ENCODE measurements around the gene SLC12A8. TPM values are rescaled to one million over a fixed set of nuclear protein-coding genes. Genes with fewer than 3 reads are reported as not detected.

SLC12A8 gene
- total RNA-seq, 1 donor from 2014 or later = 3.0 TPM

GRCh38 chr3:125240496-125240895, 27.9 kb upstream of the SLC12A8 start:
- no peaks in the 10 kb centered on the region for H3K27me3 Mint-ChIP-seq (ENCODE audit: unreplicated experiment)
- H3K27ac Mint-ChIP-seq (ENCODE audit: unreplicated experiment) = no peak overlapping the region
- H3K4me1 Mint-ChIP-seq (ENCODE audit: unreplicated experiment) = peaks cover 3% of the 10 kb centered on the region
- no peak for TF ChIP-seq CTCF (IDR thresholded peaks at IDR 0.05)
- H3K9me3 Mint-ChIP-seq (ENCODE audit: unreplicated experiment) = peaks cover 3% of the 10 kb centered on the region
- no peak for DNase-seq (ENCODE audit: extremely low spot score, unreplicated experiment)
- no peak overlapping the region for H3K4me3 Mint-ChIP-seq (ENCODE audit: unreplicated experiment)
- H3K36me3 Mint-ChIP-seq (ENCODE audit: unreplicated experiment) = peaks cover 25% of the 10 kb centered on the region

- no peaks in the 10 kb centered on the region for H3K27me3 Mint-ChIP-seq (ENCODE audit: unreplicated experiment)
- no peak overlapping the region for H3K27ac Mint-ChIP-seq (ENCODE audit: unreplicated experiment)
- no peaks in the 10 kb centered on the region for H3K9me3 Mint-ChIP-seq (ENCODE audit: unreplicated experiment)
- H3K4me3 Mint-ChIP-seq (ENCODE audit: unreplicated experiment) = no peak overlapping the region
- peaks cover 20% of the 10 kb centered on the region for H3K36me3 Mint-ChIP-seq (ENCODE audit: unreplicated experiment)
- no peak for DNase-seq (ENCODE audit: extremely low spot score, unreplicated experiment)
- peaks cover 3% of the 10 kb centered on the region for H3K4me1 Mint-ChIP-seq (ENCODE audit: unreplicated experiment)
- TF ChIP-seq CTCF (IDR thresholded peaks at IDR 0.05) = no peak
These were observed 26.7 kb upstream of the SLC12A8 start for GRCh38 chr3:125239266-125239665.

GRCh38 chr3:125238759-125239158, 26.2 kb upstream of the SLC12A8 start:
- H3K27ac Mint-ChIP-seq (ENCODE audit: unreplicated experiment) = no peak overlapping the region
- TF ChIP-seq CTCF (IDR thresholded peaks at IDR 0.05) = no peak
- H3K9me3 Mint-ChIP-seq (ENCODE audit: unreplicated experiment) = no peaks in the 10 kb centered on the region
- H3K4me3 Mint-ChIP-seq (ENCODE audit: unreplicated experiment) = no peak overlapping the region
- H3K4me1 Mint-ChIP-seq (ENCODE audit: unreplicated experiment) = peaks cover 3% of the 10 kb centered on the region
- DNase-seq (ENCODE audit: extremely low spot score, unreplicated experiment) = no peak
- H3K27me3 Mint-ChIP-seq (ENCODE audit: unreplicated experiment) = no peaks in the 10 kb centered on the region
- H3K36me3 Mint-ChIP-seq (ENCODE audit: unreplicated experiment) = peaks cover 21% of the 10 kb centered on the region

GRCh38 chr3:125236331-125236903, 23.9 kb upstream of the SLC12A8 start:
- Mint-ChIP-seq H3K27me3 (ENCODE audit: unreplicated experiment) (no peaks in the 10 kb centered on the region), H3K4me1 (ENCODE audit: unreplicated experiment) (peaks cover 12% of the 10 kb centered on the region), H3K27ac (ENCODE audit: unreplicated experiment) (no peak overlapping the region)

GRCh38 chr3:125234831-125235230, 22.3 kb upstream of the SLC12A8 start:
- Mint-ChIP-seq H3K36me3 (ENCODE audit: unreplicated experiment) (peaks cover 25% of the 10 kb centered on the region), H3K4me1 (ENCODE audit: unreplicated experiment) (peaks cover 16% of the 10 kb centered on the region), H3K9me3 (ENCODE audit: unreplicated experiment) (no peaks in the 10 kb centered on the region), H3K27ac (ENCODE audit: unreplicated experiment) (no peak overlapping the region), H3K4me3 (ENCODE audit: unreplicated experiment) (no peak overlapping the region), H3K27me3 (ENCODE audit: unreplicated experiment) (no peaks in the 10 kb centered on the region)
- DNase-seq (ENCODE audit: extremely low spot score, unreplicated experiment) = no peak
- TF ChIP-seq CTCF (IDR thresholded peaks at IDR 0.05) = no peak

More at GRCh38 chr3:125236331-125236903, 23.9 kb upstream of the SLC12A8 start:
- no peak for TF ChIP-seq CTCF (IDR thresholded peaks at IDR 0.05)
- H3K4me3 Mint-ChIP-seq (ENCODE audit: unreplicated experiment) = no peak overlapping the region
- no peaks in the 10 kb centered on the region for H3K9me3 Mint-ChIP-seq (ENCODE audit: unreplicated experiment)
- peaks cover 28% of the 10 kb centered on the region for H3K36me3 Mint-ChIP-seq (ENCODE audit: unreplicated experiment)
- no peak for DNase-seq (ENCODE audit: extremely low spot score, unreplicated experiment)

All from osteocyte (in vitro differentiated cells).